Panc1 (cell line): Measurements from ENCODE around the gene BOC.

ENCODE experiments used
- CTCF ChIP-seq: fragments of 450-650 bp; IDR thresholded peaks from 2 replicates; pipeline ENCODE4 v1.5.1; 2017; ENCODE audit warnings: mild to moderate bottlenecking
- POLR2AphosphoS5 ChIP-seq: IDR thresholded peaks from 2 replicates; pipeline ENCODE4 v1.6.1; 2012; ENCODE audit warnings: mild to moderate bottlenecking, low read depth, low read length, moderate library complexity
- SIN3A ChIP-seq: IDR thresholded peaks from 2 replicates; pipeline ENCODE4 v1.6.1; 2012; ENCODE audit warnings: low read depth, mild to moderate bottlenecking, low read length, moderate library complexity, borderline replicate concordance; ENCODE audit not compliant: insufficient read depth
- TCF7L2 ChIP-seq: IDR thresholded peaks from 2 replicates; pipeline ENCODE4 v1.6.1; 2011; ENCODE audit warnings: mild to moderate bottlenecking, low read depth, low read length, inconsistent platforms
- TF ChIP-seq, protein P1 (sequence below), 2 experiments: IDR thresholded peaks; 2 replicates each; pipeline ENCODE4 v1.6.1; 2011 to 2012; ENCODE audit warnings: low read depth in 2 of 2, control low read depth in 1 of 2, low read length in 1 of 2, mild to moderate bottlenecking in 1 of 2, moderate library complexity in 1 of 2; ENCODE audit not compliant: insufficient read depth in 1 of 2

DNA sequence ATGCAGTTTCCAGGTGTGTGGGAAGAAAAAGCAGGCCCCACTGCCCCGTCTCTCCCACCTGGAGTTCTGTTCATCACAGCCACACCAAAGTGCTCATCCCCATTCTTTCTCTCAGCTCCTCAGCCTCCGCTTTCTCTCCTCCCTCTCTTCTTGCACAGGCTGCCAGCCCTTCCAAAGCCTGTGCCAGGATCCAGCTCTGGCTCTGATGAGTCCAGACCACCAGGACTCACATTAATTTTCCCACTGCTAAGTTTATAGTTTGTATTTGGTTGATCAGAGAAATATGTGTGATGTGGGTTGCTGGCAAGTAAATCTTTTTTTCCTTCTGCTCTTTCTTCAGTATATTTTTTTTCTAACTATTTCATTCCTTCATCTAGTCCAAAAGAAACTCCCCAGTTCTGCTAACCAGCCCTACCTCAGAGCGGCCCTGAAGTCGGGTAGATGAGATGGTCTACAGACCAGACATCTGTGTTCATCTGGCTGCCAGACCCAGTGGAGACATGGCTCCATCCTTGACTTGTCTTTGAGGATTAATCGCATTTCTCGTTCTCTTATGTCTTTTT, 49.8 kb downstream of the BOC start:
- TF ChIP-seq POLR2AphosphoS5 = no peak
- no peak for TF ChIP-seq CTCF
- TF ChIP-seq, protein P1, sequence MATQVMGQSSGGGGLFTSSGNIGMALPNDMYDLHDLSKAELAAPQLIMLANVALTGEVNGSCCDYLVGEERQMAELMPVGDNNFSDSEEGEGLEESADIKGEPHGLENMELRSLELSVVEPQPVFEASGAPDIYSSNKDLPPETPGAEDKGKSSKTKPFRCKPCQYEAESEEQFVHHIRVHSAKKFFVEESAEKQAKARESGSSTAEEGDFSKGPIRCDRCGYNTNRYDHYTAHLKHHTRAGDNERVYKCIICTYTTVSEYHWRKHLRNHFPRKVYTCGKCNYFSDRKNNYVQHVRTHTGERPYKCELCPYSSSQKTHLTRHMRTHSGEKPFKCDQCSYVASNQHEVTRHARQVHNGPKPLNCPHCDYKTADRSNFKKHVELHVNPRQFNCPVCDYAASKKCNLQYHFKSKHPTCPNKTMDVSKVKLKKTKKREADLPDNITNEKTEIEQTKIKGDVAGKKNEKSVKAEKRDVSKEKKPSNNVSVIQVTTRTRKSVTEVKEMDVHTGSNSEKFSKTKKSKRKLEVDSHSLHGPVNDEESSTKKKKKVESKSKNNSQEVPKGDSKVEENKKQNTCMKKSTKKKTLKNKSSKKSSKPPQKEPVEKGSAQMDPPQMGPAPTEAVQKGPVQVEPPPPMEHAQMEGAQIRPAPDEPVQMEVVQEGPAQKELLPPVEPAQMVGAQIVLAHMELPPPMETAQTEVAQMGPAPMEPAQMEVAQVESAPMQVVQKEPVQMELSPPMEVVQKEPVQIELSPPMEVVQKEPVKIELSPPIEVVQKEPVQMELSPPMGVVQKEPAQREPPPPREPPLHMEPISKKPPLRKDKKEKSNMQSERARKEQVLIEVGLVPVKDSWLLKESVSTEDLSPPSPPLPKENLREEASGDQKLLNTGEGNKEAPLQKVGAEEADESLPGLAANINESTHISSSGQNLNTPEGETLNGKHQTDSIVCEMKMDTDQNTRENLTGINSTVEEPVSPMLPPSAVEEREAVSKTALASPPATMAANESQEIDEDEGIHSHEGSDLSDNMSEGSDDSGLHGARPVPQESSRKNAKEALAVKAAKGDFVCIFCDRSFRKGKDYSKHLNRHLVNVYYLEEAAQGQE (IDR thresholded peaks at IDR 0.05; ENCODE audit: insufficient read depth in 1 of 2, low read depth in 2 of 2, low read length in 1 of 2) = no peak
- no peak for TF ChIP-seq TCF7L2
- TF ChIP-seq SIN3A = no peak
